Naive thymus-derived CD4-positive, alpha-beta T cell (primary cell): Measurements from ENCODE around the gene ZNF662. TPM values are rescaled to one million over a fixed set of nuclear protein-coding genes. Genes with fewer than 3 reads are reported as not detected.

Experiments used
- ATAC-seq: fragments of 150-1000 bp; cut with Tn5 transposase; 2 replicates; pipeline ENCODE4 v1.10.0; 2021; ENCODE audit warnings: mild to moderate bottlenecking, moderate library complexity
- CTCF ChIA-PET: fragments of 350-600 bp; sonication (Branson Sonifier 250); formaldehyde crosslinking; loops from one replicate; lab custom pipeline; 2021; ENCODE audit warnings: antibody characterized with exemption; lab: Charles Lee
- POLR2A ChIA-PET: fragments of 350-600 bp; sonication (Branson Sonifier 250); formaldehyde crosslinking; loops from one replicate; lab custom pipeline; 2021; ENCODE audit warnings: antibody characterized with exemption, inconsistent platforms; lab: Charles Lee
- DNase-seq, 9 donors: peaks; one replicate each; pipeline versions ENCODE4 v3.0.0 to v3.0.0-alpha.2; 2020 to 2022; ENCODE audit warnings: mixed read lengths in 1 of 9
- H3K27ac ChIP-seq: one replicate; pipeline ENCODE4 v1.7.0; 2013; ENCODE audit warnings: mild to moderate bottlenecking, low read depth, low read length, moderate library complexity
- H3K27me3 ChIP-seq, 2 donors: one replicate each; pipeline ENCODE4 v1.7.0; 2013; ENCODE audit warnings: low read length in 2 of 2, mild to moderate bottlenecking in 2 of 2, moderate library complexity in 2 of 2; ENCODE audit not compliant: control insufficient read depth in 2 of 2, insufficient read depth in 2 of 2
- H3K36me3 ChIP-seq, 3 experiments: 1 replicate in 2 of 3; 2 replicates in 1 of 3; pipeline ENCODE4 v1.7.0; 2013; ENCODE audit warnings: low read length in 3 of 3, mild to moderate bottlenecking in 3 of 3, moderate library complexity in 1 of 3; ENCODE audit not compliant: insufficient read depth in 3 of 3, control insufficient read depth in 2 of 3
- H3K4me1 ChIP-seq, 2 donors: one replicate each; pipeline ENCODE4 v1.7.0; 2013; ENCODE audit warnings: low read length in 2 of 2, mild to moderate bottlenecking in 2 of 2, moderate library complexity in 1 of 2; ENCODE audit not compliant: control insufficient read depth in 2 of 2, insufficient read depth in 2 of 2
- H3K4me3 ChIP-seq: 2 replicates; pipeline ENCODE4 v1.7.0; 2013; ENCODE audit warnings: mild to moderate bottlenecking, low read length
- H3K9me3 ChIP-seq, 3 experiments: 1 replicate in 2 of 3; 2 replicates in 1 of 3; pipeline ENCODE4 v1.7.0; 2013; ENCODE audit warnings: low read length in 3 of 3; ENCODE audit not compliant: control insufficient read depth in 2 of 3
- H3K27ac Mint-ChIP-seq, 9 donors: one replicate each; pipeline ENCODE4 v1.8.0; 2020 to 2022; ENCODE audit warnings: mixed read lengths in 9 of 9, mild to moderate bottlenecking in 8 of 9, moderate library complexity in 5 of 9, inconsistent platforms in 2 of 9
- H3K27me3 Mint-ChIP-seq, 5 donors: one replicate each; pipeline ENCODE4 v1.8.0; 2021 to 2022; ENCODE audit warnings: mixed read lengths in 5 of 5, mild to moderate bottlenecking in 1 of 5
- H3K36me3 Mint-ChIP-seq, 5 donors: one replicate each; pipeline ENCODE4 v1.8.0; 2020 to 2022; ENCODE audit warnings: mixed read lengths in 5 of 5, mild to moderate bottlenecking in 3 of 5, inconsistent platforms in 1 of 5
- H3K4me1 Mint-ChIP-seq, 7 donors: one replicate each; pipeline ENCODE4 v1.8.0; 2020 to 2022; ENCODE audit warnings: mixed read lengths in 7 of 7, mild to moderate bottlenecking in 3 of 7, inconsistent platforms in 1 of 7
- H3K4me3 Mint-ChIP-seq, 10 donors: one replicate each; pipeline ENCODE4 v1.8.0; 2020 to 2022; ENCODE audit warnings: mild to moderate bottlenecking in 10 of 10, mixed read lengths in 10 of 10, moderate library complexity in 6 of 10, inconsistent platforms in 2 of 10
- H3K9me3 Mint-ChIP-seq, 11 donors: one replicate each; pipeline ENCODE4 v1.8.0; 2020 to 2022; ENCODE audit warnings: mixed read lengths in 11 of 11, mild to moderate bottlenecking in 4 of 11, inconsistent platforms in 1 of 11, moderate library complexity in 1 of 11
- intact Hi-C, 2 donors: fragments of 100-400 bp; cut with micrococcal nuclease; formaldehyde crosslinking; loops; one replicate each; pipeline ENCODE4 v1.15.1; 2023
- polyA plus RNA-seq, 2 donors: library from polyadenylated mRNA; unstranded; fragments of 300-500 nt; fragmentation: Illumina TruSeq; gene quantifications; one replicate each; pipeline ENCODE4 v1.2.3, GENCODE V29; 2021
- total RNA-seq, 6 experiments: library from RNA in 5 of 6; stranded (reverse) in 5 of 6; gene quantifications; 1 replicate in 5 of 6; 2 replicates in 1 of 6; pipeline ENCODE4 v1.2.3 and lab custom pipeline; 2021 to 2026

ZNF662 gene
- total and polyA plus RNA-seq, 7 experiments from 2014 or later: 0.12 to 10.4 (median 4.7) TPM

DNA sequence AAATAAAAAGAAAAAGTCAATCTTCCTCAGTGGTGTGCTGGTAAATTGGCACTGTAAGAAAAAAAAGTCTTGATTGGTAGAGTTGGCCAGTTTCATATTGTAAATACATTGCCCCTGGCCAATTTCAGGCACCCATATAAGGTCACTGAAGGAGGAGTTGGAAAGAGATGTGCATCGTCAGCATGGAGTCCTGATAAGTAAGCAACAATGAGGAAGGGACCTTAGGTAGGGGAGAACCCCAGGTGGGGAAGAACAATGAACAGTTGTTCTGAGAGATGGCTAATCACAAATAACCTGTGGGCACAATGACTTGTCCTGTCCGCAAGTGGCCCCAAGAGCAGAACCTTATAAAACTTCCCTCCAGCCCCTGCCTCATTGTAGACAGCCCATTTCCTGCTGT is 21.6 kb upstream of the ZNF662 start:
- intact Hi-C loops: loop anchor here (5.0 kb wide), 2 partner anchors 327 to 382 kb away; partner anchors contain the start of gene VIPR1 (in 1 of the 2)
- peaks cover 0 to 4% (median 0%) of the 10 kb centered on the region in 5 donors for H3K36me3 Mint-ChIP-seq
- no peak overlapping the region for H3K4me3 ChIP-seq
- peaks cover 6 to 17% (median 15%) of the 10 kb centered on the region in 7 donors for H3K4me1 Mint-ChIP-seq
- DNase-seq: no peak
- no peaks in the 10 kb centered on the region for H3K9me3 Mint-ChIP-seq
- no peak overlapping the region for H3K27ac ChIP-seq
- H3K4me1 ChIP-seq: peaks cover 4 to 13% of the 10 kb centered on the region in 2 donors
- ChIA-PET CTCF (no interaction called here), POLR2A (no interaction called here)
- H3K36me3 ChIP-seq: no peaks in the 10 kb centered on the region
- H3K9me3 ChIP-seq: no peaks in the 10 kb centered on the region
- ATAC-seq: no peak
- H3K27me3 ChIP-seq: no peaks in the 10 kb centered on the region
- peaks cover 6 to 19% (median 14%) of the 10 kb centered on the region in 5 donors for H3K27me3 Mint-ChIP-seq
- no peak overlapping the region for H3K27ac Mint-ChIP-seq
- no peak overlapping the region for H3K4me3 Mint-ChIP-seq

DNA sequence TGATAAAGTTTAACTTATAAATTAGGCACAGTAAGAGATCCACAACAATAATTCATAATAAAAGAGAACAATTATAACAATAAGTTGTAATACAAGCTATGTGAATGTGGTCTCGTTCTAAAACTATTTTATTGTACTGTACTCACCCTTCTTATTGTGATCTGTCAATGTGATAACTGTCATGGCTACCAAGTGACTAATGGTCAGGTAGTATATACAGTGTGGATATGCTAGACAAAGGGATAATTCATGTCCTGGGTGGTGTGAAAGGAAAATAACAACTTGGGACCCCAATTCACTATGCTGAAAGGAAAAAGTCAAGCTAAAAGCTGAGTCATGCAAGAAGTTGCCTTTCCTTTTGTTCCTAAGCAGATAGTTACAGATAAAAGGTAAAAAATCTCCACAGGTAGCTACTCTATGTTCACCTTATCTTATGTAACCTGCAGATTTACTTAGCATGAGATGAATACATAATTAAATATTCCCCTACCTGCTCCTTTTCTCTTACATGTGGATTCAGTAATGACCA is 19.6 kb upstream of the ZNF662 start:
- Histone ChIP-seq H3K4me1 (peaks cover 0 to 4% of the 10 kb centered on the region in 2 donors), H3K27ac (no peak overlapping the region), H3K27me3 (no peaks in the 10 kb centered on the region), H3K36me3 (no peaks in the 10 kb centered on the region), H3K4me3 (no peak overlapping the region), H3K9me3 (no peaks in the 10 kb centered on the region)
- Mint-ChIP-seq H3K4me1 (peaks cover 2 to 5% (median 4%) of the 10 kb centered on the region in 7 donors), H3K27ac (no peak overlapping the region), H3K4me3 (no peak overlapping the region), H3K36me3 (peaks cover 0 to 4% (median 0%) of the 10 kb centered on the region in 5 donors), H3K27me3 (peaks cover 6 to 27% (median 15%) of the 10 kb centered on the region in 5 donors), H3K9me3 (no peaks in the 10 kb centered on the region)
- CTCF ChIA-PET: interaction anchor here (0.8 kb wide), 1 partner anchor 106 kb away, joined by 3 read pairs; no protein-coding TSS in a partner anchor
- DNase-seq (no peak), ATAC-seq (no peak)
- intact Hi-C loops: no loop called here
- POLR2A ChIA-PET: no interaction called here

DNA sequence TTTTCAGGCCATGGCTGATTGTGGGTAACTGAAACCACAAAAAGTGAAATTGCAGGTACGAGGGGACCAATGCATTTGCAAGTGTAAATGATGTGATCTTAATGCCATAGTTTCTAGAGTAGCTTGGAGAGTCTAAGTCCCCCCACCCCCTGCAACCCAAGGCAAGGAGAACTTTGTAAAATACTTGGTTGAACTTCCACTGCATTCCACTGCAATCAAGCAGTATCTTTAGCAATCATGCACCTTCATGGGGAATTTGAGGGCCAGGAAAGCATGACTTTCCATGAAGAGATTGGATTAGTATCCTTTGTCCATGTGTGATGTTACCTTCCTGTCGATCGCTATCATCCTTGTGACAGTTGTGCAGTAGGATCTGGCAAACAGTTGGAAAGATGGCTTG is 18.9 kb upstream of the ZNF662 start:
- Mint-ChIP-seq H3K27me3 (peaks cover 6 to 32% (median 17%) of the 10 kb centered on the region in 5 donors), H3K9me3 (no peaks in the 10 kb centered on the region), H3K27ac (peak overlapping the region in 1 of 9 donors; percentile 4), H3K36me3 (peaks cover 0 to 4% (median 0%) of the 10 kb centered on the region in 5 donors), H3K4me1 (peaks cover 0 to 3% (median 0%) of the 10 kb centered on the region in 7 donors), H3K4me3 (no peak overlapping the region)
- DNase-seq (no peak), ATAC-seq (no peak)
- Histone ChIP-seq H3K36me3 (no peaks in the 10 kb centered on the region), H3K27ac (no peak overlapping the region), H3K9me3 (no peaks in the 10 kb centered on the region), H3K27me3 (no peaks in the 10 kb centered on the region), H3K4me3 (no peak overlapping the region), H3K4me1 (no peaks in the 10 kb centered on the region)
- ChIA-PET POLR2A (no interaction called here), CTCF (no interaction called here)
- intact Hi-C loops: no loop called here

DNA sequence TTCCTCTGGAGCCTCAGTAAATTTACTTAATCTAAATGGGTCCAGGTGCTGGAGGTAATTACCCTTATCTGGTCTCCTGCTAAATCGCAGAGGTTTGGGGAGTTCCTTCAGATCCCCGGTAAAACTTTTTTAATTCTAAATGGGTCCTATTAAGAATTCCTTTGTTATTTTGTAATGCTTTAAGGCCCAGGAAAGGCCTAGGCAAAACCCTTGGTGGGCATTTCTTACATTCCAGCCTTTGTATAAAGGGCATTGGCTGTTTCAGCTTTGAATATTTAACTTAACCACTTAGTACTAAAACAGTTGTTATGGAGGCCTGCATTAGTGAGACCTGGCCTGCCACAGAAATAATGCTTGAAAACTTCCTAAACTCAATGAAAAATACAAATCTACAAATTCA is 14.9 kb upstream of the ZNF662 start:
- ATAC-seq (no peak), DNase-seq (no peak)
- Mint-ChIP-seq H3K4me1 (peaks cover 0 to 5% (median 0%) of the 10 kb centered on the region in 7 donors), H3K4me3 (no peak overlapping the region), H3K27ac (no peak overlapping the region), H3K36me3 (peaks cover 0 to 4% (median 0%) of the 10 kb centered on the region in 5 donors), H3K27me3 (peaks cover 6 to 32% (median 20%) of the 10 kb centered on the region in 5 donors), H3K9me3 (peaks cover 0 to 1% (median 0%) of the 10 kb centered on the region in 11 donors)
- intact Hi-C loops: no loop called here
- CTCF ChIA-PET: no interaction called here
- no peaks in the 10 kb centered on the region for H3K4me1 ChIP-seq
- no peak overlapping the region for H3K4me3 ChIP-seq
- no peaks in the 10 kb centered on the region for H3K27me3 ChIP-seq
- POLR2A ChIA-PET: no interaction called here
- H3K36me3 ChIP-seq: no peaks in the 10 kb centered on the region
- H3K27ac ChIP-seq: no peak overlapping the region
- H3K9me3 ChIP-seq: no peaks in the 10 kb centered on the region

DNA sequence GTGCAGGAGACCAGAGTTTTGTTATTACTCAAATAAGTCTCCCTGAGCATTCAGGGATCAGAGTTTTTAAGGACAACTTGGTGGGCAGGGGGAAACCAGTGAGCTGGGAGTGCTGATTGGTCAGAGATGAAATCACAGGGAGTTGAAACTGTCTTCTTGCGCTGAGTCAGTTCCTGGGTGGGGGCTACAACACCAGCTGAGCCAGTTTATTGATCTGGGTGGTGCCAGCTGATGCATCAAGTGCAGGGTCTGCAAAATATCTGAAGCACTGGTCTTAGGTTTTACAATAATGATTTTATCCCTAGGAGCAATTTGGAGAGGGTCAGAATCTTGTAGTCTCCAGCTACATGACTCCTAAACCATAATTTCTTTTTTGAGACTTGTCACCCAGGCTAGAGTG is 13.8 kb upstream of the ZNF662 start:
- no peak overlapping the region for H3K27ac ChIP-seq
- CTCF ChIA-PET: interaction anchor here (0.6 kb wide), 1 partner anchor 1706 kb away, joined by 3 read pairs; no protein-coding TSS in a partner anchor

DNA sequence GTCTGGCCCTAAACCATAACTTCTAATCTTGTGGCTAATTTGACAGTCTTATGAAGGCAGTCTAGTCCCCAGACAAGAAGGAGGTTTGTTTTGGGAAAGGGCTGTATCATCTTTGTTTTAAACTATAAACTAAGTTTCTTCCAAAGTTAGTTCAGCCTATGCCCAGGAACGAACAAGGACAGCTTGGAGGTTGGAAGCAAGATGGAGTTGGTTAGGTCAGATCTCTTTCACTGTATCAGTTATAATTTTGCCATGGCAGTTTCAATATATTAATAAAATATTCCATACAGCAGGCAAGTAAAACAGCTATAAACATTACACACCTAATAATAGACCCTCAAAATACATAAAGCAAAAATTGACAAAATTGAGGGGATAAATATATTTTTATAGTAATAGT is 13.1 kb upstream of the ZNF662 start:
- ChIA-PET POLR2A (no interaction called here), CTCF (interaction anchor here (0.6 to 0.9 kb wide), 2 partner anchors 62 to 1705 kb away, joined by 3 to 5 read pairs; no protein-coding TSS in a partner anchor)
- peaks cover 0 to 4% (median 0%) of the 10 kb centered on the region in 5 donors for H3K36me3 Mint-ChIP-seq
- H3K4me3 Mint-ChIP-seq: no peak overlapping the region
- Histone ChIP-seq H3K27me3 (no peaks in the 10 kb centered on the region), H3K27ac (no peak overlapping the region), H3K4me1 (no peaks in the 10 kb centered on the region), H3K36me3 (no peaks in the 10 kb centered on the region), H3K9me3 (no peaks in the 10 kb centered on the region), H3K4me3 (no peak overlapping the region)
- H3K9me3 Mint-ChIP-seq: peaks cover 0 to 4% (median 0%) of the 10 kb centered on the region in 11 donors
- H3K27ac Mint-ChIP-seq: no peak overlapping the region
- peaks cover 6 to 23% (median 17%) of the 10 kb centered on the region in 5 donors for H3K27me3 Mint-ChIP-seq
- peaks cover 0 to 5% (median 0%) of the 10 kb centered on the region in 7 donors for H3K4me1 Mint-ChIP-seq
- ATAC-seq: no peak
- intact Hi-C loops: no loop called here
- no peak for DNase-seq

More for the DNA sequence above, 13.8 kb upstream of the ZNF662 start:
- Mint-ChIP-seq H3K9me3 (peaks cover 0 to 4% (median 0%) of the 10 kb centered on the region in 11 donors), H3K4me1 (peaks cover 0 to 5% (median 0%) of the 10 kb centered on the region in 7 donors), H3K27ac (no peak overlapping the region), H3K27me3 (peaks cover 6 to 27% (median 20%) of the 10 kb centered on the region in 5 donors), H3K4me3 (no peak overlapping the region), H3K36me3 (peaks cover 0 to 4% (median 0%) of the 10 kb centered on the region in 5 donors)
- H3K4me1 ChIP-seq: no peaks in the 10 kb centered on the region
- no peak overlapping the region for H3K4me3 ChIP-seq
- no peak for ATAC-seq
- intact Hi-C loops: no loop called here
- no peak for DNase-seq
- no peaks in the 10 kb centered on the region for H3K9me3 ChIP-seq
- no peaks in the 10 kb centered on the region for H3K36me3 ChIP-seq
- H3K27me3 ChIP-seq: no peaks in the 10 kb centered on the region
- POLR2A ChIA-PET: no interaction called here
